ENCODE measurements around the gene OR4P4. TPM values are rescaled to one million over a fixed set of nuclear protein-coding genes. Genes with fewer than 3 reads are reported as not detected.

The OR4P4 gene
- total RNA-seq, 4 donors from 2014 or later, result not detected

GRCh38 chr11:55658031-55658573 is 23.2 kb downstream of the OR4P4 start:
- Histone ChIP-seq H3K4me3 (no peak overlapping the region), H3K4me1 (no peaks in the 10 kb centered on the region), H3K9me3 (no peaks in the 10 kb centered on the region), H3K27ac (no peak overlapping the region), H3K27me3 (no peaks in the 10 kb centered on the region), H3K36me3 (no peaks in the 10 kb centered on the region)
- no peak for DNase-seq
- intact Hi-C loops (cut with DNase I; ENCODE audit: low total_unique reads), result no loop called here
- no peak for TF ChIP-seq POLR2A (IDR thresholded peaks at IDR 0.05)
- TF ChIP-seq, protein P1, sequence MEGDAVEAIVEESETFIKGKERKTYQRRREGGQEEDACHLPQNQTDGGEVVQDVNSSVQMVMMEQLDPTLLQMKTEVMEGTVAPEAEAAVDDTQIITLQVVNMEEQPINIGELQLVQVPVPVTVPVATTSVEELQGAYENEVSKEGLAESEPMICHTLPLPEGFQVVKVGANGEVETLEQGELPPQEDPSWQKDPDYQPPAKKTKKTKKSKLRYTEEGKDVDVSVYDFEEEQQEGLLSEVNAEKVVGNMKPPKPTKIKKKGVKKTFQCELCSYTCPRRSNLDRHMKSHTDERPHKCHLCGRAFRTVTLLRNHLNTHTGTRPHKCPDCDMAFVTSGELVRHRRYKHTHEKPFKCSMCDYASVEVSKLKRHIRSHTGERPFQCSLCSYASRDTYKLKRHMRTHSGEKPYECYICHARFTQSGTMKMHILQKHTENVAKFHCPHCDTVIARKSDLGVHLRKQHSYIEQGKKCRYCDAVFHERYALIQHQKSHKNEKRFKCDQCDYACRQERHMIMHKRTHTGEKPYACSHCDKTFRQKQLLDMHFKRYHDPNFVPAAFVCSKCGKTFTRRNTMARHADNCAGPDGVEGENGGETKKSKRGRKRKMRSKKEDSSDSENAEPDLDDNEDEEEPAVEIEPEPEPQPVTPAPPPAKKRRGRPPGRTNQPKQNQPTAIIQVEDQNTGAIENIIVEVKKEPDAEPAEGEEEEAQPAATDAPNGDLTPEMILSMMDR (IDR thresholded peaks at IDR 0.05), result no peak

- no peaks in the 10 kb centered on the region for H3K27me3 ChIP-seq
- no peaks in the 10 kb centered on the region for H3K36me3 ChIP-seq
- H3K9me3 ChIP-seq, result no peaks in the 10 kb centered on the region
- TF ChIP-seq POLR2A (IDR thresholded peaks at IDR 0.05), result no peak
- TF ChIP-seq, protein P1 (IDR thresholded peaks at IDR 0.05), result no peak
- no peaks in the 10 kb centered on the region for H3K4me1 ChIP-seq
- H3K27ac ChIP-seq, result no peak overlapping the region
- intact Hi-C loops (cut with DNase I; ENCODE audit: low total_unique reads), result no loop called here
- no peak overlapping the region for H3K4me3 ChIP-seq
- no peak for DNase-seq
Measured at GRCh38 chr11:55658608-55659007, 23.7 kb downstream of the OR4P4 start.

DNA sequence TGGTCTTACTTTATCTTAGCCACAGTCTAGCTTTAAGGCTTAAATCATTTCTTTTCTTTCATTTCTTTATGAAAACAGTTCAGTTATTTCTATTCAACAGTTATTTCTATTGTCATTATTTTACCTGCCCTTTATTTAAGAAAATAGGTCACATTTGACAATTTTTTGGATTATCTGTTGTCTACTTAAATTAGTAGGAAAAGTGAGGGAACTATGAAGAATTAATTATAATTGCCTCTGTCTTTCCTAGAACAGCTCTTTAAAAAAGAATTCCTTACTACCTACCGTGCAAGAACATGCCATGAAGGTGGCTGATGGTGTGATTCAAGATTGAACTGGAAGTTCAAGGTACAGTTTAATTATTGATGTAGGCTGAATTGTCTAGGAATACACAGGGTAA is 27.0 kb downstream of the OR4P4 start, which contains the start of gene OR4C6:
Gene OR4C6, plus strand, starts transcription at position 301 of the 400 bp plus-strand sequence. CDS start 2,966 bp downstream, outside the sequence.
- H3K4me1 ChIP-seq, result no peaks in the 10 kb centered on the region
- H3K27ac ChIP-seq, result no peak within 1 kb of the TSS
- H3K9me3 ChIP-seq, result no peaks in the 10 kb centered on the region
- H3K36me3 ChIP-seq, result no peaks in the 10 kb centered on the region
- no peaks in the 10 kb centered on the region for H3K27me3 ChIP-seq
- no peak for TF ChIP-seq POLR2A (IDR thresholded peaks at IDR 0.05)
- TF ChIP-seq, protein P1 (IDR thresholded peaks at IDR 0.05), result no peak
- intact Hi-C loops (cut with DNase I; ENCODE audit: low total_unique reads), result no loop called here
- no peak within 1 kb of the TSS for H3K4me3 ChIP-seq
- DNase-seq, result no peak

GRCh38 chr11:55669376-55669775 is 34.5 kb downstream of the OR4P4 start:
- Histone ChIP-seq H3K4me3 (no peak overlapping the region), H3K27me3 (no peaks in the 10 kb centered on the region), H3K27ac (no peak overlapping the region), H3K36me3 (no peaks in the 10 kb centered on the region), H3K9me3 (no peaks in the 10 kb centered on the region), H3K4me1 (no peaks in the 10 kb centered on the region)
- TF ChIP-seq, protein P1 (IDR thresholded peaks at IDR 0.05), result no peak
- TF ChIP-seq POLR2A (IDR thresholded peaks at IDR 0.05), result no peak
- intact Hi-C loops (cut with DNase I; ENCODE audit: low total_unique reads), result no loop called here
- no peak for DNase-seq

DNA sequence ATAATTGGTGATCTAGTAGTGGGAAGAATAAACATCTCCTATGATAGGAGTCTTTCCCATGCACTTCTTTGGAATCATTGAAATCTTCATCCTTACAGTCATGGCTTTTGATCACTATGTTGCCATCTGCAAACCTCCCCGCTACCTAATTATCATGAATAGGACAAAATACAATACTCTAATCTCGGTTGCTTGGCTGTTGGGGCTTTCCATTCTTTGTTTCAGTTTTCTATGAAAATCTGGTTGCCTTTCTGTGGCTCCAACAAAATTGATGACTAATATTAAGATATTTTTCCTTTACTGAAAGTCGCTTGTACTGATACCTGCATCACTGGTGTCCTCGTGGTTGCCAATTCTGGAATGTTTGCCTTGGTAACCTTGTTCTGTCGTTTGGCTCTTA is 38.9 kb downstream of the OR4P4 start:
- no peaks in the 10 kb centered on the region for H3K9me3 ChIP-seq
- H3K4me3 ChIP-seq, result no peak overlapping the region
- H3K4me1 ChIP-seq, result no peaks in the 10 kb centered on the region
- no peaks in the 10 kb centered on the region for H3K36me3 ChIP-seq
- H3K27me3 ChIP-seq, result no peaks in the 10 kb centered on the region
- H3K27ac ChIP-seq, result no peak overlapping the region
- no peak for DNase-seq
- intact Hi-C loops (cut with DNase I; ENCODE audit: low total_unique reads), result no loop called here
- TF ChIP-seq, protein P1 (IDR thresholded peaks at IDR 0.05), result no peak
- no peak for TF ChIP-seq POLR2A (IDR thresholded peaks at IDR 0.05)

Other genes with a start within 250 kb of the OR4P4 start
- gene OR4C15, start 80.6 kb upstream of the OR4P4 start, total RNA-seq, result not detected
- not detected for gene OR4C16, start 63.0 kb upstream of the OR4P4 start, total RNA-seq
- not detected for gene OR4C11, start 27.5 kb upstream of the OR4P4 start, total RNA-seq
- not detected for gene OR4S2, start 13.2 kb downstream of the OR4P4 start, total RNA-seq
- gene OR4C6, start 27.1 kb downstream of the OR4P4 start, total RNA-seq, result not detected
- not detected for gene OR5D13, start 138.3 kb downstream of the OR4P4 start, total RNA-seq
- gene OR5D14, start 160.4 kb downstream of the OR4P4 start, total RNA-seq, result not detected
- not detected for gene OR5L1, start 176.3 kb downstream of the OR4P4 start, total RNA-seq
- not detected for gene OR5D18, start 184.5 kb downstream of the OR4P4 start, total RNA-seq
- gene OR5L2, start 192.1 kb downstream of the OR4P4 start, total RNA-seq, result not detected
- gene OR5D16, start 203.6 kb downstream of the OR4P4 start, total RNA-seq, result not detected
- gene TRIM51, start 248.2 kb downstream of the OR4P4 start, total RNA-seq, result not detected